ENCODE results near the gene HHEX. TPM values are rescaled to one million over a fixed set of nuclear protein-coding genes. Genes with fewer than 3 reads are reported as not detected.

HHEX gene
- total and polyA plus RNA-seq, 8 donors = 17.6 to 71.2 (median 24.6) TPM

DNA sequence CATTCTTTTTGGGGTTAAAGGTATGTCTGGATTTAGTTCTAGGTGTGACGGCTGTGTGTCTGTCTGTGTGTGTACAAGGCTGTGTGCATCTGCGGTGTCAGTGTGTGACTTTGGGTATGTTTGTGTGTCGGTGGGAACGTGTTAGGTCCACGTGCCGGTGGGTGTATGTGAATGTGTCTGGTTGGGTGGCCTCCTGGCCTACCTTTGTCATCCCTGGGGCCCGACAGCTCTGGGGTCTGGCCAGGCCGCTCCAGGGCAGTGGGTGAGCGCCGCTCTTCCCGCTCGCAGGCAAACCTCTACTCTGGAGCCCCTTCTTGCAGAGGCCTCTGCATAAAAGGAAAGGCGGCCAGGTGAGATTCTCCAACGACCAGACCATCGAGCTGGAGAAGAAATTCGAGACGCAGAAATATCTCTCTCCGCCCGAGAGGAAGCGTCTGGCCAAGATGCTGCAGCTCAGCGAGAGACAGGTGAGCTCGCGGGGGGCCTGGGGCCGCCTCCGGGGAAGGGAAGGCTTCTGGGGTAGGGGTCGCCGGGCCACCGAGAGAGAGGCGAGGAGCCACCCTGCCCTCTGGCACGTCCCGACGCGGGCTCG lies 2.4 kb downstream of the HHEX start:
- H3K36me3 ChIP-seq = peaks cover 0 to 4% (median 0%) of the 10 kb centered on the region in 3 donors
- H3K27ac ChIP-seq = peak overlapping the region; percentile 37 to 90 (median 83)
- H3K4me1 ChIP-seq = peaks cover 7 to 38% (median 17%) of the 10 kb centered on the region in 3 donors
- TF ChIP-seq, protein P1, sequence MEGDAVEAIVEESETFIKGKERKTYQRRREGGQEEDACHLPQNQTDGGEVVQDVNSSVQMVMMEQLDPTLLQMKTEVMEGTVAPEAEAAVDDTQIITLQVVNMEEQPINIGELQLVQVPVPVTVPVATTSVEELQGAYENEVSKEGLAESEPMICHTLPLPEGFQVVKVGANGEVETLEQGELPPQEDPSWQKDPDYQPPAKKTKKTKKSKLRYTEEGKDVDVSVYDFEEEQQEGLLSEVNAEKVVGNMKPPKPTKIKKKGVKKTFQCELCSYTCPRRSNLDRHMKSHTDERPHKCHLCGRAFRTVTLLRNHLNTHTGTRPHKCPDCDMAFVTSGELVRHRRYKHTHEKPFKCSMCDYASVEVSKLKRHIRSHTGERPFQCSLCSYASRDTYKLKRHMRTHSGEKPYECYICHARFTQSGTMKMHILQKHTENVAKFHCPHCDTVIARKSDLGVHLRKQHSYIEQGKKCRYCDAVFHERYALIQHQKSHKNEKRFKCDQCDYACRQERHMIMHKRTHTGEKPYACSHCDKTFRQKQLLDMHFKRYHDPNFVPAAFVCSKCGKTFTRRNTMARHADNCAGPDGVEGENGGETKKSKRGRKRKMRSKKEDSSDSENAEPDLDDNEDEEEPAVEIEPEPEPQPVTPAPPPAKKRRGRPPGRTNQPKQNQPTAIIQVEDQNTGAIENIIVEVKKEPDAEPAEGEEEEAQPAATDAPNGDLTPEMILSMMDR (IDR thresholded peaks at IDR 0.05) = no peak
- DNase-seq (peak in 2 of 6 donors; percentile 37 to 62), ATAC-seq (no peak), FAIRE-seq (no peak)
- 51 to 53% methylated on average over 34 of the region's 34 CpGs for WGBS, 2 donors
- H3K9me3 ChIP-seq = no peaks in the 10 kb centered on the region
- no peaks in the 10 kb centered on the region for H3K27me3 ChIP-seq
- peak overlapping the region; percentile 8 to 86 (median 66) for H3K4me3 ChIP-seq
- intact Hi-C loops (cut with DNase I) = no loop called here

DNA sequence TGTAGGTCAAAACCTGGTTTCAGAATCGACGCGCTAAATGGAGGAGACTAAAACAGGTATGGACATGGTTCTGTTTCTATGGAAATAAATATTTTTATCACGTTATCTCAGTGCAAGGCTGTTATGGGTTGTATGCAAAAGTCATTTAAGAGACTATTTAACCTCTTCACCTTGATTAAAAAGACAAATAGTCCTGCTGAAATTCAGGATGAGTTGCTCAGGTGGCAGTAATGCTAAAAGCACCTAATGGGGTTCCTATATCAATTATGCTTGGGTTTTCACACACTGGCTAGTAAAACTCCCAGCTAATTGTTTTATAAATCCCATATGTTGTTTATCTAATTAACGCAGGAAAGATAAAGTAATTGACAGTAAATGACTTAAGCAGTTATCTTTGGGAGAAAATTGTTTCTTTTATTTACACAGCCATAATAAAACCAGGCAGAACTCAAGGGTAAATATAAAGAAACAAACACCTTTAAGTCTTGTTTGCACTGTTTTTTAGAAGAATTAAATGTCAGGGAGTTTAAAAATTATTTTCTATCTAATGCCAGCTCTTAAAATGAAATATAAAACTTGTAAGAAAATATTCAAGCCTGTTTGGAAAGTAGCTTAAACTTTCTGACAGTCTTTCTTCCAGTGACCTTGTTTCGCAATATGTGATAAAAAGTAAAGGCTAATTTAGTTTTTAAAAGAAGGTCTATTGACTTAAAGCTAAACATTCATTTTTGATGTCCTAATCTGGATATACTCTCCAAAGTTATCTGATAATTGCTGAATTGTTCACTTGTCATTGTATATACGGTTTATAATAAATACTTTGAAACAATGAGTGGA lies 3.2 kb downstream of the HHEX start:
- peaks cover 13 to 44% (median 24%) of the 10 kb centered on the region in 3 donors for H3K4me1 ChIP-seq
- 15 to 23% methylated on average over 7 of the region's 7 CpGs for WGBS, 2 donors
- H3K27ac ChIP-seq = peak overlapping the region in 2 of 4 donors; percentile 89 to 90
- no peaks in the 10 kb centered on the region for H3K9me3 ChIP-seq
- no peak for FAIRE-seq
- no peak for ATAC-seq
- no peaks in the 10 kb centered on the region for H3K27me3 ChIP-seq
- no peak for DNase-seq
- TF ChIP-seq, protein P1 (IDR thresholded peaks at IDR 0.05) = no peak
- intact Hi-C loops (cut with DNase I) = no loop called here
- peaks cover 0 to 4% (median 0%) of the 10 kb centered on the region in 3 donors for H3K36me3 ChIP-seq
- H3K4me3 ChIP-seq = peak overlapping the region; percentile 8 to 86 (median 66)

DNA sequence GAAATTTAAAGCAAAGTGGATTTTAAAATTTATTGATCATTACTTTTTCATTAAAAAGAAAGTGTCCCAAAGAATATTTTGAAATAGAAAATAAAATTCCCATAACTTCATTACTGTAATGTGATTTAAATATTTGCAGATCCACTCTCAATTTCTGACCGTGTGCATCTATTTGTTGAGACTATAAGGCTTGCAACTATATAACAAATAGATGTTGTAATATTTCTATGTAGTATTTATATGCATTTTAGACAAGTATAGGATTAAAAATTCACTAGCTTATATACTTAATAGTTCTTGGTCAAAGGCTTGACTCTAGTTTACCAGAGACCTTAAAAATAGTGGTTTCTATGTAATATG lies 3.8 kb downstream of the HHEX start:
- Histone ChIP-seq H3K27me3 (no peaks in the 10 kb centered on the region), H3K4me1 (peaks cover 13 to 44% (median 24%) of the 10 kb centered on the region in 3 donors), H3K9me3 (no peaks in the 10 kb centered on the region), H3K4me3 (peak overlapping the region in 2 of 4 donors; percentile 51 to 86), H3K27ac (peak overlapping the region in 2 of 4 donors; percentile 89 to 90), H3K36me3 (peaks cover 0 to 4% (median 0%) of the 10 kb centered on the region in 3 donors)
- DNase-seq (no peak), ATAC-seq (no peak), FAIRE-seq (no peak)
- TF ChIP-seq, protein P1 (IDR thresholded peaks at IDR 0.05) = no peak
- 13 to 21% methylated on average over 1 of the region's 1 CpG for WGBS, 2 donors
- intact Hi-C loops (cut with DNase I) = no loop called here

DNA sequence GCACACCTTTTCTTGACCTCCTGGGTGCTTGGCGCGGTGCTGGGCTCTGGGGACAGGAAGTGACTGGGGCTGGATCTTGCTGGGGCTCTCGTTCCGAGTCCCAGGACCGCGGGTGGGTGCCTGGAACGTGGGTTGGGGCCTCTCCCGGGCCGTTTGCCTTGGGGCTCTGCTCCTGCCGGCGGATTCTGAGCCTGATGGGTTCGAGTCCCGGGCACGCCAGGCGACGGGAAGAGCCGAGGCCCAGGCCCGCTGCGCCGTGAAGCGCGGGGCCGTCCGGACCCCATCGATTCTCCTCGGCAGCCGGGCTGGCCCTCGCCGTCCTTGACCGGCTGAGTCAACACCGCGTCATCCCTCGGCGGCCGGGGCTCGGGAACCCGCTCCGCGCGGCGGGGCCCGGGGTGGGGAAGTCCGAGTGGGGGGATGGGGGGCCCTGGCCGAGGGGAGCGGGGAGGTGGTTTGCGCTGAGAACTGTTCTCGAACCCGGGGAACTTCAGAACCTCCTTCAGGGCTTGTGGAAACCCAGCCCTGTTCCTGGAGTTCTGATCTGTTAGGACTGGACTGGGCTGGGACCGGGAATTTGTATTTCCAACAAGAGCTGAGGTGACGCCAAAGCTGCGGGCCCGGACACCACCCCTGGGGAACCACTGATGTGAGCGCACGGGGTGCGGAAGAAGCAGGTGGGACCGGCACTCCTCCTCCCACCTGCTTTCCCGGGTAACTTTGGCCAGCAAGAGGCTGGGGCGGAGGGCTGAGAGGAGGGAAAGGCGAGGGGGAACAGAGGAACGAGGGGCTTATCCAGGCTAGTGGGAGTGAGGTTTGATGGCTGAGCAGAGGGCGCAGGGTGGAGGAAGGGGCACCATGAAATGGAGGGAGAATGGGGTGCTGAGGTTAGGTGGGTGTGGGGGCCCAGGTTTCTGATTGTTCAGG lies 6.2 kb downstream of the HHEX start:
- 27 to 30% methylated on average over 61 of the region's 61 CpGs for WGBS, 2 donors
- Histone ChIP-seq H3K9me3 (no peaks in the 10 kb centered on the region), H3K36me3 (peaks cover 0 to 4% (median 0%) of the 10 kb centered on the region in 3 donors), H3K27me3 (no peaks in the 10 kb centered on the region), H3K4me3 (peak overlapping the region in 3 of 4 donors; percentile 16 to 38 (median 34)), H3K4me1 (peaks cover 13 to 45% (median 24%) of the 10 kb centered on the region in 3 donors), H3K27ac (peak overlapping the region; percentile 44 to 79 (median 72))
- DNase-seq = peak; percentile 40 to 82 (median 62)
- TF ChIP-seq, protein P1 (IDR thresholded peaks at IDR 0.05) = no peak
- intact Hi-C loops (cut with DNase I) = no loop called here
- peak; percentile 47 to 61 (median 54) for ATAC-seq
- no peak for FAIRE-seq

Data from pancreas (tissue), 10 donors.